GM18502 (cell line): ENCODE data around the gene PAPPA.

Experiments
- ATAC-seq: cut with Tn5 transposase; IDR thresholded peaks from one replicate; pipeline ENCODE4 v1.9.1; 2021; ENCODE audit warnings: mild to moderate bottlenecking; ENCODE audit not compliant: unreplicated experiment, poor library complexity

PAPPA gene

GRCh38 chr9:116435706-116436105 is 282.1 kb downstream of the PAPPA start:
- ATAC-seq: no peak

- no peak for ATAC-seq
Observed at GRCh38 chr9:116436121-116436520, 282.5 kb downstream of the PAPPA start.

GRCh38 chr9:116437411-116438370 is 284.1 kb downstream of the PAPPA start:
- no peak for ATAC-seq

- ATAC-seq: no peak
Observed at GRCh38 chr9:116442528-116442927, 288.9 kb downstream of the PAPPA start.

GRCh38 chr9:116447934-116448333 is 294.3 kb downstream of the PAPPA start:
- ATAC-seq: no peak

GRCh38 chr9:116448431-116448830 is 294.8 kb downstream of the PAPPA start:
- ATAC-seq: no peak

GRCh38 chr9:116449949-116450348 is 296.4 kb downstream of the PAPPA start:
- ATAC-seq: no peak

- ATAC-seq: peak; percentile 93
Observed at GRCh38 chr9:116450378-116451139, 297.0 kb downstream of the PAPPA start.

- no peak for ATAC-seq
Observed at GRCh38 chr9:116451500-116452115, 298.0 kb downstream of the PAPPA start.
